GM19023 (cell line): ENCODE results near the gene EPHA3.
"Not testable (repeated sequence)": the region's sequence is repeated elsewhere in the genome, so short reads cannot be mapped to it uniquely, and the experiment has no call there.

ENCODE experiments used
- ATAC-seq: cut with Tn5 transposase; IDR thresholded peaks from one replicate; pipeline ENCODE4 v1.9.1; 2021; ENCODE audit warnings: mild to moderate bottlenecking, moderate library complexity; ENCODE audit not compliant: unreplicated experiment

Gene EPHA3

GRCh38 chr3:89350935-89351334 lies 243.5 kb downstream of the EPHA3 start:
- not testable (repeated sequence) for ATAC-seq

GRCh38 chr3:89353465-89353864 lies 246.0 kb downstream of the EPHA3 start:
- ATAC-seq, result no peak

GRCh38 chr3:89358281-89358680 lies 250.9 kb downstream of the EPHA3 start:
- ATAC-seq, result no peak

- ATAC-seq, result no peak
These were observed 252.7 kb downstream of the EPHA3 start for GRCh38 chr3:89360156-89360555.

GRCh38 chr3:89362496-89362895 lies 255.1 kb downstream of the EPHA3 start:
- no peak for ATAC-seq

- ATAC-seq, result no peak
These were observed 255.8 kb downstream of the EPHA3 start for GRCh38 chr3:89363171-89363570.

- ATAC-seq, result no peak
These were observed 256.9 kb downstream of the EPHA3 start for GRCh38 chr3:89364314-89364713.

GRCh38 chr3:89367166-89367565 lies 259.7 kb downstream of the EPHA3 start:
- ATAC-seq, result no peak

- ATAC-seq, result no peak
These were observed 261.4 kb downstream of the EPHA3 start for GRCh38 chr3:89368846-89369245.

GRCh38 chr3:89372456-89372855 lies 265.0 kb downstream of the EPHA3 start:
- no peak for ATAC-seq

GRCh38 chr3:89373434-89373833 lies 266.0 kb downstream of the EPHA3 start:
- no peak for ATAC-seq

- no peak for ATAC-seq
These were observed 268.0 kb downstream of the EPHA3 start for GRCh38 chr3:89375451-89375850.

- no peak for ATAC-seq
These were observed 272.6 kb downstream of the EPHA3 start for GRCh38 chr3:89380016-89380415.

- ATAC-seq, result no peak
These were observed 285.6 kb downstream of the EPHA3 start for GRCh38 chr3:89392991-89393390.

- ATAC-seq, result no peak
These were observed 288.0 kb downstream of the EPHA3 start for GRCh38 chr3:89395456-89395855.

- no peak for ATAC-seq
These were observed 288.6 kb downstream of the EPHA3 start for GRCh38 chr3:89395996-89396395.

- no peak for ATAC-seq
These were observed 294.6 kb downstream of the EPHA3 start for GRCh38 chr3:89402051-89402450.

GRCh38 chr3:89405176-89405575 lies 297.8 kb downstream of the EPHA3 start:
- no peak for ATAC-seq

GRCh38 chr3:89405593-89405992 lies 298.2 kb downstream of the EPHA3 start:
- ATAC-seq, result no peak

- no peak for ATAC-seq
These were observed 303.8 kb downstream of the EPHA3 start for GRCh38 chr3:89411201-89411600.

GRCh38 chr3:89414270-89414669 lies 306.8 kb downstream of the EPHA3 start:
- ATAC-seq, result no peak

GRCh38 chr3:89419647-89420241 lies 312.3 kb downstream of the EPHA3 start:
- ATAC-seq, result no peak

- no peak for ATAC-seq
These were observed 318.6 kb downstream of the EPHA3 start for GRCh38 chr3:89426060-89426459.
